Keratinocyte (primary cell): ENCODE results near the gene GALNT13.

Experiments
- EZH2 ChIP-seq: IDR thresholded peaks from one replicate; pipeline ENCODE4 v1.6.1; 2012; ENCODE audit warnings: inconsistent platforms, mild to moderate bottlenecking, low read length, moderate library complexity
- TF ChIP-seq, protein P1 (sequence below), 3 experiments: IDR thresholded peaks in 1 of 3; conservative IDR thresholded peaks in 1 of 3; optimal IDR thresholded peaks in 1 of 3; 2 replicates in 2 of 3; 3 replicates in 1 of 3; pipeline versions ENCODE3 to v1.5.1; 2011; ENCODE audit warnings: low read length in 3 of 3, mild to moderate bottlenecking in 3 of 3, moderate library complexity in 2 of 3, control low read depth in 1 of 3, inconsistent platforms in 1 of 3; ENCODE audit not compliant: insufficient read depth in 2 of 3; ENCODE audit errors: extremely low read depth in 1 of 3

GRCh38 chr2:154242687-154243086 is 371.0 kb downstream of the GALNT13 start:
- TF ChIP-seq, protein P1, sequence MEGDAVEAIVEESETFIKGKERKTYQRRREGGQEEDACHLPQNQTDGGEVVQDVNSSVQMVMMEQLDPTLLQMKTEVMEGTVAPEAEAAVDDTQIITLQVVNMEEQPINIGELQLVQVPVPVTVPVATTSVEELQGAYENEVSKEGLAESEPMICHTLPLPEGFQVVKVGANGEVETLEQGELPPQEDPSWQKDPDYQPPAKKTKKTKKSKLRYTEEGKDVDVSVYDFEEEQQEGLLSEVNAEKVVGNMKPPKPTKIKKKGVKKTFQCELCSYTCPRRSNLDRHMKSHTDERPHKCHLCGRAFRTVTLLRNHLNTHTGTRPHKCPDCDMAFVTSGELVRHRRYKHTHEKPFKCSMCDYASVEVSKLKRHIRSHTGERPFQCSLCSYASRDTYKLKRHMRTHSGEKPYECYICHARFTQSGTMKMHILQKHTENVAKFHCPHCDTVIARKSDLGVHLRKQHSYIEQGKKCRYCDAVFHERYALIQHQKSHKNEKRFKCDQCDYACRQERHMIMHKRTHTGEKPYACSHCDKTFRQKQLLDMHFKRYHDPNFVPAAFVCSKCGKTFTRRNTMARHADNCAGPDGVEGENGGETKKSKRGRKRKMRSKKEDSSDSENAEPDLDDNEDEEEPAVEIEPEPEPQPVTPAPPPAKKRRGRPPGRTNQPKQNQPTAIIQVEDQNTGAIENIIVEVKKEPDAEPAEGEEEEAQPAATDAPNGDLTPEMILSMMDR (optimal IDR thresholded peaks at IDR 0.05 in 1 of 3, IDR thresholded peaks at IDR 0.05 in 1 of 3, conservative IDR thresholded peaks at IDR 0.05 in 1 of 3; ENCODE audit: extremely low read depth in 1 of 3, insufficient read depth in 2 of 3, low read length in 3 of 3): no peak
- no peak for TF ChIP-seq EZH2
